ENCODE data around the gene KRTAP10-11.

- TF ChIP-seq POLR2A (IDR thresholded peaks at IDR 0.05) (no peak), CTCF (IDR thresholded peaks at IDR 0.05) (no peak)
Measured at GRCh38 chr21:44615466-44615865, 30.7 kb upstream of the KRTAP10-11 start.

All from tibial nerve (tissue), 3 donors.